Chondrocyte (in vitro differentiated cells): ENCODE data around the gene MAP3K13. TPM values are rescaled to one million over a fixed set of nuclear protein-coding genes. Genes with fewer than 3 reads are reported as not detected.
A peak's percentile ranks its signal among the peaks of the same experiment; 100 is the strongest.

Source experiments
- DNase-seq: peaks from one replicate; pipeline ENCODE4 v3.0.0; 2021; ENCODE audit warnings: mixed read lengths, low spot score
- H3K27ac Mint-ChIP-seq: one replicate; pipeline ENCODE4 v1.8.0; 2021; ENCODE audit warnings: mild to moderate bottlenecking, moderate library complexity, mixed read lengths; ENCODE audit not compliant: unreplicated experiment
- H3K27me3 Mint-ChIP-seq: 2 replicates; pipeline ENCODE4 v1.8.0; 2021; ENCODE audit warnings: low read depth, mixed read lengths
- H3K36me3 Mint-ChIP-seq: 2 replicates; pipeline ENCODE4 v1.8.0; 2021; ENCODE audit warnings: low read depth, mixed read lengths
- H3K4me1 Mint-ChIP-seq: 2 replicates; pipeline ENCODE4 v1.8.0; 2021; ENCODE audit warnings: low read depth, mild to moderate bottlenecking, mixed read lengths
- H3K4me3 Mint-ChIP-seq: one replicate; pipeline ENCODE4 v1.8.0; 2021; ENCODE audit warnings: mild to moderate bottlenecking, moderate library complexity, mixed read lengths; ENCODE audit not compliant: unreplicated experiment
- H3K9me3 Mint-ChIP-seq: 2 replicates; pipeline ENCODE4 v1.8.0; 2021; ENCODE audit warnings: low read depth, mixed read lengths
- CTCF ChIP-seq: fragments of 200-600 bp; sonication (generic); IDR thresholded peaks from 2 replicates; pipeline ENCODE4 v1.5.0; 2021; ENCODE audit warnings: antibody characterized with exemption, mild to moderate bottlenecking, moderate library complexity
- total RNA-seq: library from RNA; stranded (reverse); gene quantifications from 3 replicates; pipeline ENCODE4 v1.2.1, GENCODE V29; 2021

The MAP3K13 gene
- total RNA-seq, 1 donor from 2014 or later: 18.2 TPM

- no peak overlapping the region for H3K4me3 Mint-ChIP-seq
- H3K27ac Mint-ChIP-seq: no peak overlapping the region
- no peaks in the 10 kb centered on the region for H3K9me3 Mint-ChIP-seq
- peaks cover 19% of the 10 kb centered on the region for H3K4me1 Mint-ChIP-seq
- TF ChIP-seq CTCF: no peak
- no peaks in the 10 kb centered on the region for H3K36me3 Mint-ChIP-seq
- DNase-seq: no peak
- H3K27me3 Mint-ChIP-seq: no peaks in the 10 kb centered on the region
Observed at GRCh38 chr3:185335799-185336198, 27.1 kb upstream of the MAP3K13 start.

- H3K27ac Mint-ChIP-seq: peak overlapping the region; percentile 27
- no peaks in the 10 kb centered on the region for H3K27me3 Mint-ChIP-seq
- H3K36me3 Mint-ChIP-seq: no peaks in the 10 kb centered on the region
- no peaks in the 10 kb centered on the region for H3K9me3 Mint-ChIP-seq
- TF ChIP-seq CTCF: no peak
- peaks cover 14% of the 10 kb centered on the region for H3K4me1 Mint-ChIP-seq
- H3K4me3 Mint-ChIP-seq: no peak overlapping the region
- DNase-seq: no peak
Observed at GRCh38 chr3:185337231-185337816, 25.6 kb upstream of the MAP3K13 start.

GRCh38 chr3:185339945-185340344 is 23.0 kb upstream of the MAP3K13 start:
- no peak for TF ChIP-seq CTCF

GRCh38 chr3:185340751-185341150 is 22.2 kb upstream of the MAP3K13 start:
- H3K9me3 Mint-ChIP-seq: no peaks in the 10 kb centered on the region
- no peaks in the 10 kb centered on the region for H3K36me3 Mint-ChIP-seq
- H3K4me1 Mint-ChIP-seq: peaks cover 8% of the 10 kb centered on the region
- no peak overlapping the region for H3K27ac Mint-ChIP-seq
- no peak for DNase-seq
- H3K27me3 Mint-ChIP-seq: no peaks in the 10 kb centered on the region
- no peak overlapping the region for H3K4me3 Mint-ChIP-seq
- no peak for TF ChIP-seq CTCF

More at GRCh38 chr3:185339945-185340344, 23.0 kb upstream of the MAP3K13 start:
- no peak for DNase-seq
- no peaks in the 10 kb centered on the region for H3K27me3 Mint-ChIP-seq
- no peaks in the 10 kb centered on the region for H3K9me3 Mint-ChIP-seq
- no peak overlapping the region for H3K27ac Mint-ChIP-seq
- no peak overlapping the region for H3K4me3 Mint-ChIP-seq
- H3K36me3 Mint-ChIP-seq: no peaks in the 10 kb centered on the region
- peaks cover 10% of the 10 kb centered on the region for H3K4me1 Mint-ChIP-seq

GRCh38 chr3:185341616-185342458 is 21.1 kb upstream of the MAP3K13 start:
- Mint-ChIP-seq H3K27me3 (no peaks in the 10 kb centered on the region), H3K4me1 (peaks cover 5% of the 10 kb centered on the region), H3K9me3 (no peaks in the 10 kb centered on the region), H3K4me3 (no peak overlapping the region), H3K27ac (no peak overlapping the region), H3K36me3 (no peaks in the 10 kb centered on the region)
- TF ChIP-seq CTCF: no peak
- no peak for DNase-seq
